H1 (cell line): ENCODE results near the gene KLK8. TPM values are rescaled to one million over a fixed set of nuclear protein-coding genes. Genes with fewer than 3 reads are reported as not detected.

Source experiments
- CTCF ChIA-PET: fragments of 300-600 bp; sonication (Branson Sonifier 250); formaldehyde crosslinking; loops from one replicate; lab custom pipeline; 2021; ENCODE audit not compliant: partially characterized antibody; lab: Charles Lee
- POLR2A ChIA-PET: fragments of 300-600 bp; sonication (Branson Sonifier 250); formaldehyde crosslinking; loops from one replicate; lab custom pipeline; 2021; ENCODE audit warnings: inconsistent platforms; ENCODE audit not compliant: partially characterized antibody; lab: Charles Lee
- DNase-seq, 2 experiments: peaks; one replicate each; pipeline versions ENCODE4 v3.0.0 to v3.0.0-alpha.2; 2010 to 2022; ENCODE audit warnings: low spot score in 2 of 2, low read depth in 1 of 2, mixed read lengths in 1 of 2
- FAIRE-seq: peaks from 2 replicates; lab custom pipeline; 2011; peaks lifted over from hg19 to GRCh38; lab: Jason Lieb, UNC
- H2AFZ ChIP-seq: 2 replicates; pipeline ENCODE4 v1.8.1; 2012; ENCODE audit warnings: low read length, inconsistent platforms
- H2AK5ac ChIP-seq: 2 replicates; pipeline ENCODE4 v1.6.1; 2013; ENCODE audit warnings: low read depth, low read length
- H2BK120ac ChIP-seq: replicated peaks from 2 replicates; pipeline ENCODE3; 2013; ENCODE audit warnings: low read depth, low read length, inconsistent platforms
- H2BK12ac ChIP-seq: 2 replicates; pipeline ENCODE4 v1.6.1; 2013; ENCODE audit warnings: low read depth, low read length
- H2BK15ac ChIP-seq: 2 replicates; pipeline ENCODE4 v1.6.1; 2013; ENCODE audit warnings: low read length
- H2BK20ac ChIP-seq: 2 replicates; pipeline ENCODE4 v1.6.1; 2013; ENCODE audit warnings: low read length
- H2BK5ac ChIP-seq: 2 replicates; pipeline ENCODE4 v1.6.1; 2013; ENCODE audit warnings: low read depth, low read length
- H3K14ac ChIP-seq: 2 replicates; pipeline ENCODE4 v1.6.1; 2013; ENCODE audit warnings: inconsistent platforms; ENCODE audit not compliant: insufficient read length
- H3K18ac ChIP-seq: 2 replicates; pipeline ENCODE4 v1.6.1; 2013; ENCODE audit warnings: low read length; ENCODE audit errors: extremely low read depth
- H3K23ac ChIP-seq: 2 replicates; pipeline ENCODE4 v1.6.1; 2013; ENCODE audit warnings: inconsistent platforms; ENCODE audit not compliant: insufficient read length
- H3K23me2 ChIP-seq: 2 replicates; pipeline ENCODE4 v1.6.1; 2013; ENCODE audit warnings: low read depth, low read length
- H3K27ac ChIP-seq: 2 replicates; pipeline ENCODE4 v1.6.1; 2011; ENCODE audit warnings: low read depth, low read length, inconsistent platforms
- H3K27me3 ChIP-seq, 4 experiments: replicated peaks in 1 of 4; 1 replicate in 1 of 4; 2 replicates in 3 of 4; pipeline versions ENCODE4 v1.6.1 to v1.8.1; 2011 to 2013; ENCODE audit warnings: low read length in 3 of 4, mild to moderate bottlenecking in 3 of 4, inconsistent platforms in 2 of 4, mixed read lengths in 2 of 4, moderate library complexity in 1 of 4; ENCODE audit not compliant: control insufficient read depth in 3 of 4, insufficient read depth in 3 of 4; ENCODE audit errors: extremely low read depth in 1 of 4
- H3K36me3 ChIP-seq, 4 experiments: 2 replicates each; pipeline versions ENCODE4 v1.6.1 to v1.8.1; 2011 to 2013; ENCODE audit warnings: mild to moderate bottlenecking in 4 of 4, low read length in 3 of 4, moderate library complexity in 2 of 4, control low read depth in 1 of 4, inconsistent platforms in 1 of 4; ENCODE audit not compliant: insufficient read depth in 4 of 4, control insufficient read depth in 2 of 4
- H3K4ac ChIP-seq: replicated peaks from 2 replicates; pipeline ENCODE3; 2013; ENCODE audit warnings: low read length, low read depth, mixed read lengths, inconsistent platforms; ENCODE audit not compliant: insufficient read length
- H3K4me1 ChIP-seq, 4 experiments: replicated peaks in 1 of 4; 1 replicate in 1 of 4; 2 replicates in 3 of 4; pipeline versions ENCODE4 v1.6.1 to v1.8.1; 2011 to 2013; ENCODE audit warnings: low read length in 3 of 4, inconsistent platforms in 2 of 4, mixed read lengths in 1 of 4; ENCODE audit not compliant: insufficient read depth in 4 of 4, control insufficient read depth in 3 of 4
- H3K4me2 ChIP-seq, 2 experiments: 2 replicates each; pipeline versions ENCODE4 v1.6.1 to v1.8.1; 2011 to 2013; ENCODE audit warnings: low read depth in 2 of 2, low read length in 2 of 2, control low read depth in 1 of 2, inconsistent platforms in 1 of 2, mild to moderate bottlenecking in 1 of 2; ENCODE audit not compliant: insufficient read depth in 1 of 2
- H3K4me3 ChIP-seq, 4 experiments: fragments of 200-600, 300-600 bp in 1 of 4; sonication (generic), shearing (Covaris generic), sonication (Bioruptor Twin) in 1 of 4; 2 replicates each; pipeline versions ENCODE4 v1.5.1 to v1.8.1; 2011 to 2016; ENCODE audit warnings: low read length in 4 of 4, low read depth in 3 of 4, control low read depth in 2 of 4, inconsistent platforms in 2 of 4, mild to moderate bottlenecking in 2 of 4, mixed read lengths in 1 of 4, moderate library complexity in 1 of 4; ENCODE audit not compliant: insufficient read depth in 2 of 4; ENCODE audit errors: extremely low read depth in 1 of 4
- H3K56ac ChIP-seq: replicated peaks from 2 replicates; pipeline ENCODE3; 2013; ENCODE audit warnings: low read depth, mild to moderate bottlenecking, mixed read lengths, low read length, inconsistent platforms; ENCODE audit not compliant: insufficient read length
- H3K79me1 ChIP-seq: 2 replicates; pipeline ENCODE4 v1.6.1; 2013; ENCODE audit warnings: low read depth, low read length, control low read depth
- H3K79me2 ChIP-seq, 2 experiments: 2 replicates each; pipeline versions ENCODE4 v1.6.1 to v1.8.1; 2012 to 2013; ENCODE audit warnings: low read length in 2 of 2, mild to moderate bottlenecking in 2 of 2, inconsistent platforms in 1 of 2; ENCODE audit not compliant: insufficient read depth in 2 of 2, control insufficient read depth in 1 of 2
- H3K9ac ChIP-seq, 4 experiments: replicated peaks in 1 of 4; 1 replicate in 1 of 4; 2 replicates in 3 of 4; pipeline versions ENCODE4 v1.6.1 to v1.8.1; 2011 to 2013; ENCODE audit warnings: low read depth in 3 of 4, low read length in 3 of 4, control low read depth in 2 of 4, mild to moderate bottlenecking in 2 of 4, moderate library complexity in 2 of 4, inconsistent platforms in 1 of 4; ENCODE audit errors: extremely low read depth in 1 of 4
- H3K9me3 ChIP-seq, 2 experiments: 2 replicates each; pipeline versions ENCODE4 v1.6.1 to v1.8.1; 2012 to 2013; ENCODE audit warnings: mild to moderate bottlenecking in 2 of 2, moderate library complexity in 2 of 2, control low read depth in 1 of 2, inconsistent platforms in 1 of 2, low read depth in 1 of 2, low read length in 1 of 2, mixed read lengths in 1 of 2; ENCODE audit not compliant: insufficient read depth in 2 of 2
- H4K20me1 ChIP-seq, 2 experiments: replicated peaks in 1 of 2; 2 replicates each; pipeline versions ENCODE3 to v1.8.1; 2011 to 2013; ENCODE audit warnings: inconsistent platforms in 2 of 2, low read length in 2 of 2, mild to moderate bottlenecking in 1 of 2; ENCODE audit not compliant: insufficient read depth in 2 of 2, control insufficient read depth in 1 of 2
- H4K5ac ChIP-seq: 2 replicates; pipeline ENCODE4 v1.6.1; 2013; ENCODE audit warnings: low read length, low read depth, mixed read lengths, inconsistent platforms; ENCODE audit not compliant: insufficient read length
- H4K8ac ChIP-seq: 2 replicates; pipeline ENCODE4 v1.8.0; 2013; ENCODE audit warnings: mild to moderate bottlenecking, moderate library complexity, low read length, inconsistent platforms; ENCODE audit not compliant: insufficient read depth; ENCODE audit errors: extremely low read depth
- H4K91ac ChIP-seq: replicated peaks from 2 replicates; pipeline ENCODE3; 2013; ENCODE audit warnings: low read length, mixed read lengths, inconsistent platforms; ENCODE audit not compliant: insufficient read length
- ATF2 ChIP-seq: IDR thresholded peaks from 2 replicates; pipeline ENCODE4 v1.6.1; 2012; ENCODE audit warnings: low read length, inconsistent platforms
- SP1 ChIP-seq: IDR thresholded peaks from 2 replicates; pipeline ENCODE4 v1.6.1; 2011; ENCODE audit warnings: low read depth, low read length
- TEAD4 ChIP-seq: IDR thresholded peaks from 2 replicates; pipeline ENCODE4 v1.6.1; 2012; ENCODE audit warnings: low read depth, low read length, inconsistent platforms, mixed read lengths
- WGBS, 2 experiments: shearing (Covaris generic) in 1 of 2; methylation state at CpG; one replicate each; pipeline versions ENCODE4 v1.1.6 to v1.1.7; 2013 to 2015; ENCODE audit warnings: low lambda C conversion rate in 2 of 2, mixed read lengths in 2 of 2, inconsistent platforms in 1 of 2, low coverage in 1 of 2, missing lambda C conversion rate in 1 of 2; ENCODE audit not compliant: insufficient replicate concordance in 2 of 2, insufficient coverage in 1 of 2, insufficient read length in 1 of 2; ENCODE audit errors: extremely low coverage in 1 of 2, missing lambda C conversion rate in 1 of 2; 5-methylcytosine and 5-hydroxymethylcytosine counted together
- polyA plus RNA-seq, 7 experiments: library from polyadenylated mRNA; depleted of rRNA in 3 of 7; stranded (reverse) in 5 of 7; unstranded in 2 of 7; fragments of >200 nt in 5 of 7; fragments of 200-250 nt in 2 of 7; gene quantifications; 1 replicate in 5 of 7; 2 replicates in 1 of 7; 4 replicates in 1 of 7; pipeline versions ENCODE4 v1.2.1 to v1.2.3, GENCODE V29; 2011 to 2013; ENCODE audit warnings: missing spikeins in 2 of 7, mixed read lengths in 2 of 7
- total RNA-seq: library from RNA; stranded (reverse); fragmentation: NEBNext Ultra II Directional; extraction: Animal tissue kit (Norgen Biotek cat#: 25700); gene quantifications from 2 replicates; pipeline ENCODE4 v1.2.1, GENCODE V29; 2021

The KLK8 gene
- total and polyA plus RNA-seq, 2 of the 8 experiments (the other 6 are each of a cell fraction or from before 2014, with no cell fraction given): 2.9 to 3.6 TPM

GRCh38 chr19:50952910-50953309 is 48.5 kb downstream of the KLK8 start, which contains the start of gene KLK5:
KLK5 (minus strand) TSS chr19:50953038; CDS start chr19:50952657, 381 bp downstream.
- Histone ChIP-seq H3K4me2 (no peak within 1 kb of the TSS), H3K18ac (no peak within 1 kb of the TSS), H2AFZ (peak within 1 kb of the TSS; percentile 72; the same call in 1 of the 2 replicates), H3K56ac (no peak within 1 kb of the TSS), H3K4ac (peak within 1 kb of the TSS; percentile 85), H2AK5ac (0 out of 2 replicates have a peak within 1 kb of the TSS, but pooled peaks have one; percentile 94), H3K27ac (no peak within 1 kb of the TSS), H3K4me1 (peaks cover 0 to 7% (median 4%) of the 10 kb centered on the region in 4 experiments; a peak in 6 of 7 replicates), H3K14ac (no peak within 1 kb of the TSS), H3K79me2 (no peaks in the 10 kb centered on the region), H2BK15ac (peak within 1 kb of the TSS; percentile 83; the same call in 1 of the 2 replicates), H3K36me3 (no peaks in the 10 kb centered on the region), H2BK120ac (no peak within 1 kb of the TSS), H2BK12ac (no peak within 1 kb of the TSS; the same call in 1 of the 2 replicates), H4K5ac (no peak within 1 kb of the TSS), H3K9me3 (no peaks in the 10 kb centered on the region), H3K9ac (no peak within 1 kb of the TSS), H4K8ac (peak within 1 kb of the TSS; percentile 41; the same call in 1 of the 2 replicates), H3K79me1 (no peaks in the 10 kb centered on the region), H2BK20ac (no peak within 1 kb of the TSS), H2BK5ac (peak within 1 kb of the TSS; percentile 44; the same call in 1 of the 2 replicates), H4K20me1 (no peaks in the 10 kb centered on the region), H3K23ac (no peak within 1 kb of the TSS), H4K91ac (no peak within 1 kb of the TSS), H3K27me3 (no peaks in the 10 kb centered on the region; a peak in 1 of 7 replicates), H3K23me2 (peaks cover 4% of the 10 kb centered on the region; the same call in 1 of the 2 replicates), H3K4me3 (no peak within 1 kb of the TSS)
- CTCF ChIA-PET: no interaction called here
- POLR2A ChIA-PET: no interaction called here
- TF ChIP-seq SP1 (no peak), TEAD4 (0 out of 2 replicates have a peak, but pooled peaks have one; percentile 9), ATF2 (no peak)
- FAIRE-seq (no peak), DNase-seq (no peak)
- WGBS, 2 experiments: 70% methylated on average over 2 of the region's 7 CpGs; no CpG with 5 or more reads in 1 of the 2 experiments
